Heart left ventricle (tissue), 16 donors: ENCODE results near the gene KRTAP2-1. TPM values are rescaled to one million over a fixed set of nuclear protein-coding genes. Genes with fewer than 3 reads are reported as not detected.

Experiments
- ATAC-seq, 4 donors: fragments of 200-7000 bp; cut with Tn5 transposase; one replicate each; pipeline ENCODE4 v1.9.1; 2020 to 2022; ENCODE audit warnings: moderate library complexity in 4 of 4, mild to moderate bottlenecking in 3 of 4, moderate number of reproducible peaks in 1 of 4
- DNase-seq, 5 donors: peaks; one replicate each; pipeline ENCODE4 v3.0.0-alpha.2; 2020
- H3K27ac ChIP-seq, 12 donors: fragments of 200-600 bp; sonication (generic) in 4 of 12; one replicate each; pipeline versions ENCODE4 v1.5.0 to v1.8.0; 2016 to 2022; ENCODE audit warnings: mild to moderate bottlenecking in 2 of 12
- H3K27me3 ChIP-seq, 9 donors: fragments of 200-600 bp; sonication (generic) in 2 of 9; one replicate each; pipeline versions ENCODE4 v1.5.1 to v1.8.0; 2016 to 2022; ENCODE audit warnings: mild to moderate bottlenecking in 3 of 9
- H3K36me3 ChIP-seq, 9 donors: fragments of 200-600 bp; sonication (generic) in 2 of 9; one replicate each; pipeline versions ENCODE4 v1.5.0 to v1.8.0; 2018 to 2022; ENCODE audit warnings: mild to moderate bottlenecking in 2 of 9
- H3K4me1 ChIP-seq, 12 donors: fragments of 200-600 bp; sonication (generic) in 4 of 12; one replicate each; pipeline versions ENCODE4 v1.5.0 to v1.8.0; 2016 to 2022; ENCODE audit warnings: mild to moderate bottlenecking in 3 of 12
- H3K4me3 ChIP-seq, 12 donors: fragments of 200-600 bp; sonication (generic) in 4 of 12; one replicate each; pipeline versions ENCODE4 v1.5.0 to v1.8.0; 2017 to 2022; ENCODE audit warnings: mild to moderate bottlenecking in 9 of 12, moderate library complexity in 4 of 12
- H3K9me3 ChIP-seq, 12 donors: fragments of 200-600 bp; sonication (generic) in 4 of 12; one replicate each; pipeline versions ENCODE4 v1.5.0 to v1.8.0; 2016 to 2022; ENCODE audit warnings: mild to moderate bottlenecking in 1 of 12
- CTCF ChIP-seq, 12 donors: fragments of 200-600 bp; sonication (generic) in 4 of 12; IDR thresholded peaks; one replicate each; pipeline versions ENCODE4 v1.5.0 to v1.8.0; 2018 to 2022; ENCODE audit warnings: antibody characterized with exemption in 12 of 12, mild to moderate bottlenecking in 5 of 12
- POLR2A ChIP-seq, 2 donors: fragments of 450-650 bp; IDR thresholded peaks; one replicate each; pipeline ENCODE4 v1.6.1; 2017; ENCODE audit warnings: antibody characterized with exemption in 2 of 2, mild to moderate bottlenecking in 2 of 2, moderate library complexity in 2 of 2
- WGBS, 4 donors: extraction: QIAGEN DNeasy Blood & Tissue Kit in 2 of 4; methylation state at CpG; one replicate each; pipeline versions ENCODE4 v1.1.5 to v1.1.7; 2013 to 2018; 5-methylcytosine and 5-hydroxymethylcytosine counted together
- intact Hi-C, 10 donors: fragments of 100-400 bp; cut with DNase I; formaldehyde crosslinking; loops; one replicate each; pipeline versions ENCODE4 v1.11.1 to v1.14.2; 2022
- polyA plus RNA-seq, 2 donors: library from polyadenylated mRNA; stranded (reverse); fragments of 200-250 nt; gene quantifications; one replicate each; pipeline ENCODE4 v1.2.3, GENCODE V29; 2013
- total RNA-seq, 9 donors: library from RNA; depleted of rRNA in 2 of 9; stranded (reverse); fragments of >200 nt in 2 of 9; fragmentation: NEBNext Ultra II Directional in 3 of 9; extraction: Animal tissue kit (Norgen Biotek cat#: 25700) in 3 of 9; gene quantifications; one replicate each; pipeline versions ENCODE4 v1.1.0 to v1.2.4, GENCODE V29; 2016 to 2023
- donor health status: ischemic (EF 13 %, LVEDD 7.1; RV severe dilation, severe dysfunction).
- donor health status: healthy with polysubstance abuse.
- donor health status: DM: no; HTN: yes; CAD: no.
- donor health status: DM: no; HTN: no; CAD: no.
- donor health status: ischemic (EF 25% LVEDD 6.9; RV normal size, moderate dysfunction).
- donor health status: ischemic (EF 25% LVEDD 5.7; RV mildly dilated, moderate dysfunction).
- donor health status: healthy.
- donor health status: DM: yes; HTN: yes; CAD: no.
- donor health status: ischemic (EF 35%, LVEDD 5.7; RV mildly dilated, moderate dysfunction).
- donor health status: nonischemic (EF 11% LVEDD 7.7; RV severe dilation, severe dysfunction).
- donor health status: DM: yes; HTN: yes; CAD: no.
- donor health status: PGD.
- donor health status: ischemic (EF 29% LVEDD 5.4; RV normal size, mild dysfunction).
- donor health status: nonischemic (EF 23%, LVEDD 6.1; RV moderate dilation, normal function).

The KRTAP2-1 gene
- total and polyA plus RNA-seq, 11 donors: not detected

- H3K4me1 ChIP-seq: no peaks in the 10 kb centered on the region
- no peak overlapping the region for H3K27ac ChIP-seq
- H3K36me3 ChIP-seq: no peaks in the 10 kb centered on the region
- no peak for DNase-seq
- intact Hi-C loops: no loop called here
- no peak for ATAC-seq
- no peak overlapping the region for H3K4me3 ChIP-seq
- no peak for TF ChIP-seq CTCF (IDR thresholded peaks at IDR 0.05)
- peaks cover 0 to 20% (median 7%) of the 10 kb centered on the region in 9 donors for H3K27me3 ChIP-seq
- 64 to 82% (median 74%) methylated on average over 3 of the region's 3 CpGs for WGBS, 4 donors
- H3K9me3 ChIP-seq: peaks cover 0 to 10% (median 0%) of the 10 kb centered on the region in 12 donors
These were observed 22.4 kb downstream of the KRTAP2-1 start for GRCh38 chr17:41024697-41025096.

DNA sequence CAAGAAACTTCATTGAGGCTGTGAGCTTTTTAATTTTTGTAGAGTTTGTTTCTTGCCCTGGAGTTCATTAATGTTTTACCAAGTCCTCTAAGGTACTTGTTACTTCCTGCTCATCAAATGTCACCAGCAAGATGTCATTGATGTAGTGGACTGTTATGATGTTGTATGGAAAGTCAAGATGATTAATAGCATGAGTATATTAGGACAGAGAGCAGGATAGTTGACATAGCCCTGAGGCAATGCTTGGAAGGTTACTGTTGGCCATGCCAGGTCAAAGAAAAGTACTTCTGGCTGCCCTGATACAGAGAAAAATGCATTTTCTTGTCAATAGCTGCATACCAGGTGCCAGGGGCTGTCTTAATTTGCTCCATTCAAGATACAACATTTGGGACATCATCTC, 26.8 kb downstream of the KRTAP2-1 start:
- no peaks in the 10 kb centered on the region for H3K4me1 ChIP-seq
- H3K4me3 ChIP-seq: no peak overlapping the region
- peaks cover 0 to 10% (median 0%) of the 10 kb centered on the region in 12 donors for H3K9me3 ChIP-seq
- no peak overlapping the region for H3K27ac ChIP-seq
- H3K27me3 ChIP-seq: no peaks in the 10 kb centered on the region
- TF ChIP-seq POLR2A (IDR thresholded peaks at IDR 0.05): no peak
- no peak for TF ChIP-seq CTCF (IDR thresholded peaks at IDR 0.05)
- ATAC-seq (no peak), DNase-seq (no peak)
- intact Hi-C loops: no loop called here
- H3K36me3 ChIP-seq: no peaks in the 10 kb centered on the region

DNA sequence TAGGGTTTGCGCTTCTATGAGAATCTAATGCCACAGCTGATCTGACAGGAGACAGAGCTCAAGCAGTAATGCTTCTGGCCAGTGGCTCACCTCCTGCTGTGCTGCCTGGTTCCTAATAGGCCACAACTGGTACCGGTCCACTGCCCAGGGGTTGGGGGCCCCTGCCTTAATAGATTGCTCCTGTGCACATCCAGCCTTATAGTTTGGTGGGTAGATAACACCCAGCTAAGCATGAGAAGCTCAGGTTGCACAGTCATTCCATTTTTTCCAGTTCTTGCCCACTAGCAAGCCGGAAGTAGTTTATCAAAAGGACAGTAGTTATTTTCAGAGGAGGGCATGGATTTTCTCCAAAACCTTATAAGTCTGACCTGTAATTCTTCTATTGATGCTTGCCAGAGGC, 27.7 kb downstream of the KRTAP2-1 start:
- intact Hi-C loops: no loop called here
- Histone ChIP-seq H3K4me3 (no peak overlapping the region), H3K9me3 (peaks cover 0 to 10% (median 0%) of the 10 kb centered on the region in 12 donors), H3K27me3 (peaks cover 0 to 4% (median 0%) of the 10 kb centered on the region in 9 donors), H3K4me1 (peaks cover 0 to 2% (median 0%) of the 10 kb centered on the region in 12 donors), H3K27ac (no peak overlapping the region), H3K36me3 (no peaks in the 10 kb centered on the region)
- DNase-seq: no peak
- ATAC-seq: no peak
- 91 to 96% (median 93%) methylated on average over 2 to 3 of the region's 3 CpGs for WGBS, 4 donors
- TF ChIP-seq POLR2A (IDR thresholded peaks at IDR 0.05) (no peak), CTCF (IDR thresholded peaks at IDR 0.05) (no peak)

GRCh38 chr17:41018541-41018940, 28.6 kb downstream of the KRTAP2-1 start:
- Histone ChIP-seq H3K27ac (no peak overlapping the region), H3K27me3 (peaks cover 0 to 4% (median 0%) of the 10 kb centered on the region in 9 donors), H3K4me3 (no peak overlapping the region), H3K4me1 (peaks cover 0 to 6% (median 0%) of the 10 kb centered on the region in 12 donors), H3K9me3 (peaks cover 0 to 7% (median 0%) of the 10 kb centered on the region in 12 donors), H3K36me3 (no peaks in the 10 kb centered on the region)
- intact Hi-C loops: no loop called here
- TF ChIP-seq POLR2A (IDR thresholded peaks at IDR 0.05) (no peak), CTCF (IDR thresholded peaks at IDR 0.05) (no peak)
- no peak for ATAC-seq
- 70 to 78% (median 76%) methylated on average over 2 to 3 of the region's 3 CpGs for WGBS, 4 donors
- no peak for DNase-seq
